ENCODE results near the gene COL27A1. TPM values are rescaled to one million over a fixed set of nuclear protein-coding genes. Genes with fewer than 3 reads are reported as not detected.

Gene COL27A1
- total RNA-seq, 2 experiments from 2014 or later: 11.4 to 12.2 TPM

DNA sequence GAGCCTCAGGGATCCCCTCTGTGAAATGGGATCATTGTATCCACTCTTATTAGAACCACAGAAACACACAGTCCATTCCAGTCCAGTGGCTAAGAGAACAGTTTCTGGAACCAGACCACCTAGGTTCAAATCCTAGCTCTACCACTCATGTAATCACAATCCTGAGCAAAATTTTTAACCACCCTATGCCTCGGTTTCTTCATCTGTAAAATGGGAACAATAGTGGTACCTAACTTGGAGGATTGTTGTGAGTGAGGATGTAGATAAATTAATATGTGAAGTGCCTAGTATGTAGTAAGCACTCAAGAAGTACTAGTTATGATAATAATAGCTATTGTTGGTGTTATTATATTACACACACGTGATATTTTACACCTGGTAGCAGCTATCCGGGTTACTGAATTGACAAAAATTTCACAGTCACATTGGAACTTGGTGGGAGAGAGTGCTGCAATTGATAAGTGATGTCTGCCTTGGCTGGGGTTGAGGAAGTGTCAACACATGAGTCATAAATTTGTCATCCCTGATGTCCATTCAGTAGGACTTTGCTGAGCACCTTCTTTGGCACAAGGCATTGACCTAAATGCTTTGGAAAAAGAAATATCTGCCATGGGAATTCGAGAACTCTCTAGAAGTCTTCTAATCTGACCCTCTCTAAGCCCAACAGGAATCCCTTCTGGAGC, 68.4 kb downstream of the COL27A1 start:
- Mint-ChIP-seq H3K9me3 (no peaks in the 10 kb centered on the region), H3K27me3 (no peaks in the 10 kb centered on the region), H3K27ac (no peak overlapping the region), H3K36me3 (no peaks in the 10 kb centered on the region), H3K4me3 (no peak overlapping the region), H3K4me1 (no peaks in the 10 kb centered on the region)
- DNase-seq: no peak

DNA sequence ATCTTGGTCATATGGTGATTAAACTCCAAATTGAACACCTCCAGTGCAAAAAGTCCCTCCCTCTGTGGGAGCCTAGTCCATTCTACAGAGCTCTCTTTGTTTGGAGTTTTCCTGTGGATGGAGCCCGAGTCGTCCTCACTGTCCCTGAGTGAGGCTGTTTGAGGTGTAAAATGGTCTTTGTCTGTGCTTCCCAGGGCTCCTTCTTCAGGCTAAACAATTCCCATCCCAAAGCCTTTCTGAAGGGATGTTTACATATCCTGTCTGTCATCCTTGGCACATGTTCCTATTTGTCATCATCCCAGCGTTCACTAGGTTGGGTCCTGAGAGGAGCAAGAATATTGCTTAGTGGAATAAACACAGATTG, 68.9 kb downstream of the COL27A1 start:
- H3K27me3 Mint-ChIP-seq: no peaks in the 10 kb centered on the region
- no peaks in the 10 kb centered on the region for H3K36me3 Mint-ChIP-seq
- no peak for DNase-seq
- no peaks in the 10 kb centered on the region for H3K4me1 Mint-ChIP-seq
- no peak overlapping the region for H3K27ac Mint-ChIP-seq
- no peak overlapping the region for H3K4me3 Mint-ChIP-seq
- no peaks in the 10 kb centered on the region for H3K9me3 Mint-ChIP-seq

DNA sequence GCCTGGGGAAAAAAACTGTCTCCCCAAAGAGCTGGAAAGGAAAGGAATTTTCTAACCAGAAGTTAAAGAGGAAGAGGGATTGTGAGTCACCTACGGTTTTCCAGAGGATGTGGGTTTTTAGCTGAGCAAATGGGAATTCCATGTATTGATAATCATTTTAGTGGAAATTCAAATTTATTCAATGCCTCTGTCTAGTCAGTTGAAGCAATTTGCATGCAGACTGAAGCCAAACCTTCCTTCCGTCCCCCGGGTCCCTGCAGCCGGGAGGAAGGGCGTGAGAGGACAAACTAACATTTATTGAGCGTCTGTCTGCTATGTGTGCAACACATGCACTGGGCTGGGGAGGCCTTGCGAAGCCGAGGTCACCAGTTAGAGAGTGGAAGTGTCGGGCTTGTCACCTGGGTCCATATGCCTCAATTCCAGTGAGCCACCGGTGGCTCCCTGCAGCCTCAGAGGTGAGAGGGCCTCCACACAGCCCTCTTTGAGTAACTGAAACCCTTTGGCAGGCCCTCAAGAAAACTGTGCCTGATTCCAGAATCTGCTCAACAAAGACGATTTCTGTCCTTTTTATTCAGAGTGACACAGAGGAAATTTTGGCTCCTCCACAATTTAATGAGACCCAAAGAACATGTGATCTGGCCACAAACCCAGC, 70.3 kb downstream of the COL27A1 start:
- DNase-seq: no peak
- H3K4me1 Mint-ChIP-seq: no peaks in the 10 kb centered on the region
- no peak overlapping the region for H3K27ac Mint-ChIP-seq
- no peak overlapping the region for H3K4me3 Mint-ChIP-seq
- H3K36me3 Mint-ChIP-seq: no peaks in the 10 kb centered on the region
- H3K27me3 Mint-ChIP-seq: no peaks in the 10 kb centered on the region
- no peaks in the 10 kb centered on the region for H3K9me3 Mint-ChIP-seq

DNA sequence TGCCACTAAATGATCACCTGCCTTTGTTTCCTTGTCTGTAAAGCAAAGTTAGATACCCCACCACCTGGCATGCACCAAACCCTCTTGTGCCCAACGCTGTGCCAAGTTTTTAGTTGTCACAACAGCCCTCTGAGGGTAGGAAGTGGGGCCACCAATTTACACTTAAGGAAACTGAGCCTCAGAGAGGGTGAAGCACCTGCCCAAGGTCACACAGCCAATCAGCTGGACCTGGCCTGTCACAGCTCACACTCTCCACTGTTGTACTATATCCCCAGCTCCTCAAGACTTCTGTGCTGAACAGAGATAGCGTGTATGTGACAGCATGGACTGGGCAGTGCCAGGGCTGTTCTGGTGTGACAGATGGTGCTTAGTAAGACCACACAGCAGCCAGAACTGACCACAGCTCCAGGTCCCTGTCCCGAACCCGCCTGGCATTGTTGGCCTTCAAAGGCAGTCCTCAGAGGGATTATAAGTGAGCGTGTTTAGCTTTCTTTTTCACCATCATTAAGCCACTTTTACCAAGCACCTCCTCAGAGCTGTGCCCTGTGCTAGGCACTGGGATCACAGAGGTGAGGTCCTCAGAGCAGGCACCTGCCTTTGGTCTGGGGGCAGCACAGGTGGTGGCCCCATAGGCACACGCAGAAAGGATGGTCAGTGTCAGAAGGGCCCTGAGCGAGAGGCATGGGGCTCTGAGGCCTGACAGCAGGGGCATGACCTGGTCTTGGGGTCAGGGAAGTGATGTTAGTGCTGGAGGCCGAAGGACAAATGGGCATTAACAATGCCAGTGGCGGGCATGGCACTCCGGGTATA, 71.1 kb downstream of the COL27A1 start:
- Mint-ChIP-seq H3K27ac (no peak overlapping the region), H3K36me3 (no peaks in the 10 kb centered on the region), H3K4me3 (no peak overlapping the region), H3K4me1 (no peaks in the 10 kb centered on the region), H3K9me3 (no peaks in the 10 kb centered on the region), H3K27me3 (no peaks in the 10 kb centered on the region)
- no peak for DNase-seq

DNA sequence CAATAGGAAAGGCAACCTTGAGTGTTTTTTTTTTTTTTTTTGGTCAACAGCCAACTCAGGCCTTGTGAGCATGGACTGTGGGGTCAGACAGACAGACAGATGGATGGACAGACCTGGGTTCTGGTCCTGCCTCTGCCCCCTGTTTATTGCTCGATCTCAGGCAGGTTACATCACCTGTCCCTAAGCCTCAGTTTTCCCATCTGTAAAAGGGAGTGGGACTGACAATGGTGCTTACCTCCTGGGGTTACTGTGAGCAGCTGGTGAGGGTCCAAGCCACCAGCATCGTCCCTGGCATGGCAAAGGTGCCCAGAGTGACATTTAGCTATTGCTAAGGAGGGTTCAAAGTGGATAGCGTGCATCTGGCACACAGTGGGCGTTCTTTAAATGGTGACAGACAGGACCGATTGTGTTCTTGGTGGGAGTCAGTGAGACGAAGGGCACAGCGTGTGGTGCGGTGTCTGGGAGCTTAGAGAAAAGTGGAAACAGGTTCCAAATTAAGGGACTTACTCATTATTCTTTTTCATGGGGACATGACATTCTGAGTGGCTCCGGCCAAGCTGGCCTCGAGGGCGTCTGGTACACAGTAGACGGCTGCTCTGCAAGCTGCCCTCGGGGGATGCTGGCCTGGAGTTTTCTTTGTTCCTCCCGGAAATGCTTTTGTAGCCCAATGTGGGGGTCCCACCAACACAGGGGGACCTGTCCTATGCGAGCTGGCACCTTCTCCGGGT, 72.1 kb downstream of the COL27A1 start:
- no peak for DNase-seq
- H3K36me3 Mint-ChIP-seq: no peaks in the 10 kb centered on the region
- H3K9me3 Mint-ChIP-seq: no peaks in the 10 kb centered on the region
- H3K27ac Mint-ChIP-seq: no peak overlapping the region
- H3K4me1 Mint-ChIP-seq: no peaks in the 10 kb centered on the region
- no peak overlapping the region for H3K4me3 Mint-ChIP-seq
- no peaks in the 10 kb centered on the region for H3K27me3 Mint-ChIP-seq

DNA sequence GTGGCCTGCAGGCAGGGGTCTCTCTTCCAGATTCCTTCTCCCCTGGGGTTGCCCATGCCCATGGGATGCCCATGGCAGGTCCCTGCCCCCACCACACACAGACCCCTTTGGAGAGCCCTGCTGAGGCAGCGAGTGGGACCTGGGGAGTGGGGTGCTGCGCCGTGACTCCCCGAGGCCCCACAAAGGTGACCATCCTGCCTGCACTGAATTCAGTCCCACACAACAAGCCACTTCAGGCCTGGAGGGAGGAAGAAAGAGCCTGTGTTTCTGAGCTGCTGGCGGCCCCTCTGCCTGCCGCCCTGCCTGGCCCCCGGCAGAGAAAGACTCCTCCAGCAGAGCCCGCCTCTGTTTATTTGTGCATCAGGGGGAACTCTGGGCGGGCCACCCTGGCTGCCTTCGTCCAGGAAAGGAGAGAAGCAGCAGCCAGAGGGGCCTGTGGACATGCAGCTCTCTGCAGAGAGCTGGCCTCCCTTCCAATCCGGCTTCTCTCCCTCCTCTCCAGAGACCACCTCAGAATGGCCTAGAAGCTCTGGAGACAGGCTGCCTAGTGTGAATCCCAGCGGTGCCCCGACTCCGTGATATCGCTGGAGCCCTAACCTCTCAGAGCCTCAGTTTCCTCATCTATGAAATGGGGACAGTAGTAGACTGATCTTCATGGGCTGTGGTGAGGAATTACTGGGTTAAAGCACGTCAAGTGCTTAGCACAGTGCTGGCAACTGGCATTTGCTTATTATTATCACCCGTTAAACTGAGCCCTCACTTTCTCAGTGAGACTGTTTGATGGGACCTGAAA, 72.9 kb downstream of the COL27A1 start:
- Mint-ChIP-seq H3K4me1 (no peaks in the 10 kb centered on the region), H3K4me3 (no peak overlapping the region), H3K27me3 (no peaks in the 10 kb centered on the region), H3K27ac (no peak overlapping the region), H3K9me3 (no peaks in the 10 kb centered on the region), H3K36me3 (no peaks in the 10 kb centered on the region)
- DNase-seq: no peak

DNA sequence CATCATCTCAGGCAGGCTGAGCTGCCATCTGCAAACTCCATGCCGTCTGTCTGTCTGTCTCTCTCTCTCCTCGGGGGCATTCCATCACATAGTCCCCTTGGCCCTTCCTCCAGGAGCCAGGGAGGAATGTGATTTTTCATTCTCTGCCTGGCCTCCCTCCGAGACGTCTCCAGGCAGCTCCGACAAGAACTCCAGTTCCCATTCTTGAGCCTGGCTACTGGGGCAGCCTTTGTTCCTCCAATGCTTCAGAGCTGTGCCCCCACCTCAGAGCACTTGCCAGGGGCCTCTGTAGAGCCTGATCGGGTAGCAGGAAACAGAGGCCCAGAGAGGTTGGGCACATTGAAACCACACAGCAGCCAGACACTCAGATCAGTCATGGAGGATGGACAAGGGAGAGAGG, 74.0 kb downstream of the COL27A1 start:
- no peak overlapping the region for H3K27ac Mint-ChIP-seq
- no peaks in the 10 kb centered on the region for H3K9me3 Mint-ChIP-seq
- DNase-seq: no peak
- H3K27me3 Mint-ChIP-seq: no peaks in the 10 kb centered on the region
- no peaks in the 10 kb centered on the region for H3K36me3 Mint-ChIP-seq
- no peaks in the 10 kb centered on the region for H3K4me1 Mint-ChIP-seq
- no peak overlapping the region for H3K4me3 Mint-ChIP-seq

DNA sequence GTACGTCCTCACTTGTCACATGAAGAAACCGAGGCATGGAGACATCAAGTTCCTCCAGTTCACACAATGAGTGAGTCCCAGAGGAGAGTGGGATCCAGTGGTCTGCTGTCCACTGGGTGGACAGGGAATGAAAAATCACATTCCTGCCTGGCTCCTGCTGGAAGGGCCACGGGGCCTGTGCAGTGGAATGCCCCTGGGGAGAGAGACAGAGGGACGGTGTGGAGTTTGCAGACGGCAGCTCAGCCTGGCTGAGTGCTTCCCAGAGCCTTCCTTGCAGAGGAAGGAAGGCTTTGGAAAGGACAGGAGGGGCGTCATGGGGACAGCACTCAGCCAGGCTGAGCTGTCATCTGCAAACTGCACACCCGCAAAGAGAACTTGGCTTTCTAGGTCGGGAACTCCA, 74.7 kb downstream of the COL27A1 start:
- no peak for DNase-seq
- H3K27me3 Mint-ChIP-seq: no peaks in the 10 kb centered on the region
- H3K4me3 Mint-ChIP-seq: no peak overlapping the region
- H3K4me1 Mint-ChIP-seq: peaks cover 1% of the 10 kb centered on the region
- H3K27ac Mint-ChIP-seq: no peak overlapping the region
- H3K36me3 Mint-ChIP-seq: no peaks in the 10 kb centered on the region
- no peaks in the 10 kb centered on the region for H3K9me3 Mint-ChIP-seq

DNA sequence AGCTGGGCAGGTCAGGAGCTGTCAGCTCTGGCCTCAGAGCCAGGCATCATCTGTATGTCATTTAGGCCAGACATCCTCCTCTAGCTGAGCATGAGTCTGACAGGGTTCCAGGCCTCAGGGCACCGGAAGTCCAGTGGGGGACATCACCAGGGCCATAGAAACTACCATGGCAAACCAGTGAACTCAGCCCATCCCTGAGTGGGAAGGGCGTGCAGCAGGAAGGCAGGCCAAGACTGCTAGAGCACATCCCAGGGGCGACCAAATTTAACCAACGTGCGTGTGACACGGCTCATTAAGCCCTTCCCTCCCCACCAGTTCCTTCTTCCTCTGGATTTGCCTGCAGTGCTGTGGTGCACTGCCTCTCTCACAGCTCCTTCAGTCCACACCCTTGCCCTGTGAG, 75.9 kb downstream of the COL27A1 start:
- no peaks in the 10 kb centered on the region for H3K9me3 Mint-ChIP-seq
- DNase-seq: no peak
- no peak overlapping the region for H3K27ac Mint-ChIP-seq
- H3K36me3 Mint-ChIP-seq: no peaks in the 10 kb centered on the region
- no peaks in the 10 kb centered on the region for H3K27me3 Mint-ChIP-seq
- H3K4me1 Mint-ChIP-seq: peaks cover 2% of the 10 kb centered on the region
- H3K4me3 Mint-ChIP-seq: no peak overlapping the region

DNA sequence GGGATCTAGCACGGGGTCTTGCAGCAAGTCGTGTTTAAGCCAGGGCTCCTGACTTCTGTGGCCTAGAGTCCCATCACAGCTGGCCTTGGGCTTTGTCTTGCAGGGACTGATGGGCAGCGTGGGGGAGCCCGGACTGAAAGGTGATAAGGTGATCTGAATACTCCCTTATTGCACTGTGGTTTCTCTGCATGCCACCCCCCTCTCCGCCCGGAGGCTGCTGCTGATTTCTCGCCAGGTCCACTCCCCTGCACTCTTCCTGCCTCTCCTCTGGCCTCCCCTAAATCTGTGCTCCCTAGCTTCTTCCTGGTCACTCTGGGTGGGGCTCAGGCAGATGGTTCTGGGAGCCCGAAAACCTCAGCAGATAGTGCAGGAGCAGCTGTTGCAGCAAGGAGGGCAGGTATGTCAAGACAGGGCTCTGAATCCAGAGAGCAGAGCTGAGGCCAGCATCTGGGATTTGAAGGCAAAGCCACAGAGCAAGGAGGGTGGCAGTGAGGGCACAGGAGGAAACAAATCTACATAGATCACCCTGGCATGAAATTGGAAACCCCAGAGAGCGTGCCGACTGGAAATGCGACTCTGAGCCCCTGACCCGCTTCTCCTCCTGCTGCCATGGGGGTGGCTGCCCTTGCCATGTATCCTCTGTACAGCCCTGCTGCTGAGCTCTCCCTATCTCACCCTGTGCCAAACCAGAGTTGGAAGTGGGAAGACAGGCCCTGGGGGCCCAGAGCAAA, 76.5 kb downstream of the COL27A1 start:
- H3K4me1 Mint-ChIP-seq: peaks cover 2% of the 10 kb centered on the region
- no peak for DNase-seq
- no peaks in the 10 kb centered on the region for H3K36me3 Mint-ChIP-seq
- no peaks in the 10 kb centered on the region for H3K27me3 Mint-ChIP-seq
- no peak overlapping the region for H3K4me3 Mint-ChIP-seq
- H3K27ac Mint-ChIP-seq: no peak overlapping the region
- H3K9me3 Mint-ChIP-seq: no peaks in the 10 kb centered on the region

DNA sequence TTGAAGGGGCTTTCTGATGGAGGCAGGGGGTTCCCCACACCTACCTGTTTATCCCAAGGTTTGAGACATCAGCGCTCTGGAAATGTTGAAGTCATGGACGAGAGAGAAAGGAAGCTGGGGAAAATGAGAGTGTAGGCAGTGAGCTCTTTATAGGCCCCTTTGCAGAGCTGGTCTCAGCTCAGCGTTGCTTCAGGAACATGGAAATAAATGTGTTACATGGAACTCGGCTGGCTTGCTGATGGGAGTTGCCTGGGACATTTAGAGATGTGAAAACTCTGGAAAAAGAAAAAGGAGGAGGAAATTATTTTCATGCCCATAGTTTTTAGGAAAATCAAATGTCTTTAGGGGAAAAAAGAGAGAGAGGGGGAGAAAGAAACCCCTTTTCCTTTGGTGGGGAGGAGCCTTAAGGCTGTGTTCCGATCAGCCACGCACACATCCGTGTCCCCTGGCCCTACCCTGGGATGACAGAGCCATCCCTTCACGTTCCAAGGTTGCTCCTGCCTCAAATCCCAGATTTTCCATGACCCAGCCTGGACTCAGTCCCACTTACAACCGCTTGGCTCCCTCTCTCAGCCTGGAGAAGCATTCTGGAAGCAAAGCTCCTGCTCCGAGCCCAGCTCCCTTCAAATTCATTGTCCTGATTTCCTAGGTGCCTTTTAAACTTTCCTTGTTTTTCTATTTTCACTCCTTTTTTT, 78.3 kb downstream of the COL27A1 start:
- no peaks in the 10 kb centered on the region for H3K27me3 Mint-ChIP-seq
- no peak overlapping the region for H3K27ac Mint-ChIP-seq
- H3K4me1 Mint-ChIP-seq: peaks cover 2% of the 10 kb centered on the region
- H3K36me3 Mint-ChIP-seq: no peaks in the 10 kb centered on the region
- no peak for DNase-seq
- no peaks in the 10 kb centered on the region for H3K9me3 Mint-ChIP-seq
- H3K4me3 Mint-ChIP-seq: no peak overlapping the region

DNA sequence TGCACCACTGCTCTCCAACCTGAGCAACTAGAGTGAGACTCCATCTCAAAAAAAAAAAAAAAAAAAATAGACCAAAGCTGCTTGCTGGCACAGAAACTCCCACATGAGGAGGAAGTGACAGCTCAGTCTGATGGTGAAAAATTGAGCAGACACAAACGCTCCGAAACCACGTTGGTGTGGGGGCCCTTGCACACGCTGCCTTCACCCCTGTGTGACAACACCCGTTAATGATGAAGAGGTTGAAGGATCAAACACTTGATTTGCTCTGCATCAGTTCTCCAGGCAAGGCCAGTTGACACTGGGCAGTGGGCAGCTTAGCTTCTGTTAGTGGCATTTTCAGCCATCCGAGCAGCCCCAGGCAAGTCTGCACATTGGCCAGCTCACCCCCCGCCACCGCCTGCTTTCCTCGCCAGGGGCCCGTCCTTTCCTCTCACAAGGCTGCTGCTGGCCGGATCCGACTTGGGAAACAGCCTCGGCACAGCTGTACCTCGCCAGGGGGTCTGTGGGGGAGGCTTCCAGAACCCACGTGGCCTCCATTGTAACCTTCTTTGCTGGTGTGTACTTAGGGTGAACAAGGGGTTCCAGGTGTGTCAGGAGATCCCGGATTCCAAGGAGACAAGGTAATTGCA, 79.8 kb downstream of the COL27A1 start:
- peaks cover 2% of the 10 kb centered on the region for H3K4me1 Mint-ChIP-seq
- H3K27ac Mint-ChIP-seq: no peak overlapping the region
- H3K36me3 Mint-ChIP-seq: no peaks in the 10 kb centered on the region
- H3K9me3 Mint-ChIP-seq: no peaks in the 10 kb centered on the region
- DNase-seq: no peak
- no peaks in the 10 kb centered on the region for H3K27me3 Mint-ChIP-seq
- no peak overlapping the region for H3K4me3 Mint-ChIP-seq

DNA sequence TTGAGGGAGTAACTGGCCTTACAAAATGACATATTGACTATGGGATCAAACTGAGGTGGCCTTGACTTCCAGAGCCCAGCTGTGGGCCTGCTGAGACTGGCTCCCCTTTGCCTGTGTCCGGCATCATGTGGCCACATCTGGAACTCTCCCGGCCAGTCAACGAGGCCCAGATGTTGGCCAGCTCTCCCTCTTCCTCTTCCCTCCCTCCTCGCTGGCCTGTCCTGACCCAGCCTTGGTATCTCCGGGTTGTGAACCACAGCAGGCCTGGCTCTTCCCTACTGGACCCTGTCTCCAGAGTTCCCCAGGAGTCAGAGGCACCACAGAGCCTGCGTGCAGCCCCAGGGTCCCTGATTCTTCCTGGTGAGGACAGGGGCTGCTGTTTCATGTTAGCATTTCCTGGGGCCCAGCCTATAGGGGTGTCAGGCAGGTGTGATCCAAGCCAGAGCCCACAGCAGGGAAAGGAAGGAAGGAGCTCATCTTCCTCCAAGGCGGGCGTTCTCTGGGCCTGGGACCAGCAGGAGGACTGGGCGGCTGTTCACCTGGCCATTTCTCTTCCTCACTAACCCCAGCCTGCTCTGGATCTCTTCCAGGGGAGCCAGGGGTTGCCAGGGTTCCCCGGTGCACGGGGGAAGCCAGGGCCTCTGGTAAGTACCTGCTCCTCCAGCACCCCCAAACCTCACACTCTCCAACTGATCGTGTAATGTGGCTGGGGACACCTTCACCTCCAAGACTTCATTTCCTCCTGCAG, 81.2 kb downstream of the COL27A1 start:
- no peaks in the 10 kb centered on the region for H3K9me3 Mint-ChIP-seq
- H3K4me1 Mint-ChIP-seq: peaks cover 2% of the 10 kb centered on the region
- no peaks in the 10 kb centered on the region for H3K36me3 Mint-ChIP-seq
- no peak overlapping the region for H3K4me3 Mint-ChIP-seq
- no peaks in the 10 kb centered on the region for H3K27me3 Mint-ChIP-seq
- no peak for DNase-seq
- H3K27ac Mint-ChIP-seq: no peak overlapping the region
